Lower leg skin (tissue), 3 donors: ENCODE data around the gene ROM1.

ENCODE experiments used
- CTCF ChIP-seq, 3 donors: fragments of 450-650 bp; IDR thresholded peaks; one replicate each; pipeline ENCODE4 v1.5.1; 2016; ENCODE audit warnings: antibody characterized with exemption in 3 of 3, mild to moderate bottlenecking in 3 of 3, moderate library complexity in 2 of 3
- POLR2A ChIP-seq, 2 donors: fragments of 450-650 bp; IDR thresholded peaks; one replicate each; pipeline ENCODE4 v1.6.1; 2016 to 2017; ENCODE audit warnings: antibody characterized with exemption in 2 of 2, mild to moderate bottlenecking in 1 of 2, moderate library complexity in 1 of 2

DNA sequence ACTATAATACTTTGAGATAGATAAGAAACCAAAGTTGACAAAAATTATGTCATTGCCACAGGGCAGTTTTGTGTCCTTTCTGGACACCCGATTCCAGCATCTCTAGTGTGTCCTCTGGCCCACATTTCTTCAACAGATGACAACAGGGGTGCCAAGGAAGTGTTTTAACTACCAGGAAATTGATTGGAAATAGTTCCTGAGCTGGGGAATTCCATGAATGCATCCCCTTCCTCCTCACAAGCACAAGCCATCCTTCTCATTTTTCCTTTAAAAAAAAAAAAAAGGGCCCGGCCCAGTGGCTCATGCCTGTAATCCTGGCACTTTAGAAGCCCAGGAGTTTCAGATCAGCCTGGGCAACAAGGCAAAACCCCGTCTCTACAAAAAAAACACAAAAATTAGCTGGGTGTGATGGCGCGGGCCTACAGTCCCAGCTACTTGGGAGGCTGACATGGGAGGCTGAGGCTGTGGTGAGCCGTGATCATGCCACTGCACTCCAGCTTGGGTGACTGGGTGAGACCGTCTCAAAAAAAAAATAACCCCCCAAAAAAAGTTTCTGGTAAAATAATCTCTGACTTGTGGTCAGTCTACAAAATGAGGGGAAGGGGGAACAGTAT is 9.5 kb downstream of the ROM1 start:
- TF ChIP-seq CTCF (IDR thresholded peaks at IDR 0.05) (no peak), POLR2A (IDR thresholded peaks at IDR 0.05) (no peak)
